Measurements from ENCODE around the gene DAGLB.
"Not testable (repeated sequence)": the region's sequence is repeated elsewhere in the genome, so short reads cannot be mapped to it uniquely, and the experiment has no call there.

The DAGLB gene

GRCh38 chr7:6394114-6394513 lies 53.6 kb downstream of the DAGLB start:
- DNase-seq = no peak

- DNase-seq = no peak
These were observed 54.1 kb downstream of the DAGLB start for GRCh38 chr7:6393667-6394056.

- no peak for DNase-seq
These were observed 54.8 kb downstream of the DAGLB start for GRCh38 chr7:6392712-6393666.

- no peak for DNase-seq
These were observed 58.0 kb downstream of the DAGLB start for GRCh38 chr7:6389728-6390127.

- DNase-seq = no peak
These were observed 59.9 kb downstream of the DAGLB start for GRCh38 chr7:6387734-6388294.

- DNase-seq = no peak
These were observed 61.0 kb downstream of the DAGLB start for GRCh38 chr7:6386779-6387178.

GRCh38 chr7:6385909-6386560 lies 61.7 kb downstream of the DAGLB start:
- DNase-seq = no peak

GRCh38 chr7:6385110-6385781 lies 62.5 kb downstream of the DAGLB start:
- DNase-seq = no peak

- DNase-seq = no peak
These were observed 63.4 kb downstream of the DAGLB start for GRCh38 chr7:6384327-6384726.

GRCh38 chr7:6382817-6383216 lies 64.9 kb downstream of the DAGLB start:
- no peak for DNase-seq

- DNase-seq = not testable (repeated sequence)
These were observed 65.9 kb downstream of the DAGLB start for GRCh38 chr7:6381846-6382245.

- no peak for DNase-seq
These were observed 67.3 kb downstream of the DAGLB start for GRCh38 chr7:6380310-6381095.

- DNase-seq = no peak
These were observed 67.9 kb downstream of the DAGLB start for GRCh38 chr7:6379886-6380285.

GRCh38 chr7:6378556-6378955 lies 69.2 kb downstream of the DAGLB start:
- not testable (repeated sequence) for DNase-seq

- no peak for DNase-seq
These were observed 70.9 kb downstream of the DAGLB start for GRCh38 chr7:6376820-6377219.

GRCh38 chr7:6375348-6376101 lies 72.2 kb downstream of the DAGLB start:
- no peak for DNase-seq

- no peak for DNase-seq
These were observed 80.0 kb downstream of the DAGLB start for GRCh38 chr7:6367701-6368211.

- DNase-seq = no peak
These were observed 82.3 kb downstream of the DAGLB start for GRCh38 chr7:6365451-6365850.

GRCh38 chr7:6360841-6361240 lies 86.9 kb downstream of the DAGLB start:
- no peak for DNase-seq

- DNase-seq = no peak
These were observed 88.0 kb downstream of the DAGLB start for GRCh38 chr7:6359734-6360133.
